GM23338 (cell line): Measurements from ENCODE around the gene CTDSP1. TPM values are rescaled to one million over a fixed set of nuclear protein-coding genes. Genes with fewer than 3 reads are reported as not detected.

Source experiments
- ATAC-seq: fragments of 200-7000 bp; cut with Tn5 transposase; 3 replicates; pipeline ENCODE4 v1.9.1; 2020
- DNase-seq: peaks from one replicate; pipeline ENCODE4 v3.0.0-alpha.2; 2015; ENCODE audit warnings: low spot score
- H2AFZ ChIP-seq: fragments of 200-600 bp; sonication (generic); 2 replicates; pipeline ENCODE4 v1.8.0; 2016; ENCODE audit warnings: antibody characterized with exemption, mild to moderate bottlenecking, moderate library complexity
- H3F3A ChIP-seq: fragments of 200-600 bp; sonication (generic); replicated peaks from 2 replicates; pipeline ENCODE4 v1.8.0; 2017; ENCODE audit warnings: antibody characterized with exemption, mixed run types, low read depth
- H3K27ac ChIP-seq: fragments of 200-600 bp; sonication (generic); 2 replicates; pipeline ENCODE4 v1.6.1; 2016; ENCODE audit warnings: low read depth
- H3K27me3 ChIP-seq: fragments of 200-600 bp; sonication (generic); 2 replicates; pipeline ENCODE4 v1.8.0; 2016; ENCODE audit warnings: mild to moderate bottlenecking, mixed run types, moderate library complexity; ENCODE audit not compliant: insufficient read depth
- H3K36me3 ChIP-seq: fragments of 200-600 bp; sonication (generic); 2 replicates; pipeline ENCODE4 v1.8.0; 2016; ENCODE audit warnings: mild to moderate bottlenecking; ENCODE audit not compliant: insufficient read depth
- H3K4me1 ChIP-seq: fragments of 200-600 bp; sonication (generic); 2 replicates; pipeline ENCODE4 v1.8.0; 2016; ENCODE audit warnings: mild to moderate bottlenecking, moderate library complexity; ENCODE audit not compliant: insufficient read depth
- H3K4me2 ChIP-seq: fragments of 200-600 bp; sonication (generic); 2 replicates; pipeline ENCODE4 v1.7.1; 2017; ENCODE audit warnings: mixed run types
- H3K4me3 ChIP-seq: fragments of 200-600 bp; sonication (generic); 2 replicates; pipeline ENCODE4 v1.6.1; 2016; ENCODE audit warnings: mixed run types
- H3K79me2 ChIP-seq: fragments of 200-600 bp; sonication (generic); replicated peaks from 2 replicates; pipeline ENCODE4 v1.8.0; 2017; ENCODE audit warnings: mild to moderate bottlenecking; ENCODE audit not compliant: insufficient read depth
- H3K9me2 ChIP-seq: fragments of 200-600 bp; sonication (generic); 2 replicates; pipeline ENCODE4 v1.8.0; 2017; ENCODE audit not compliant: insufficient read depth
- H4K20me1 ChIP-seq: fragments of 200-600 bp; sonication (generic); replicated peaks from 2 replicates; pipeline ENCODE4 v1.8.0; 2017; ENCODE audit warnings: mild to moderate bottlenecking; ENCODE audit not compliant: insufficient read depth
- H3K27ac Mint-ChIP-seq: 2 replicates; pipeline ENCODE4 v1.8.0; 2020; ENCODE audit warnings: inconsistent platforms, mild to moderate bottlenecking, moderate library complexity, mixed read lengths
- H3K27me3 Mint-ChIP-seq: 3 replicates; pipeline ENCODE4 v1.8.0; 2022; ENCODE audit warnings: low read depth, mild to moderate bottlenecking, moderate library complexity, mixed read lengths, inconsistent platforms; ENCODE audit not compliant: insufficient read depth, poor library complexity
- H3K36me3 Mint-ChIP-seq: 3 replicates; pipeline ENCODE4 v1.8.0; 2021; ENCODE audit warnings: low read depth, mild to moderate bottlenecking, inconsistent platforms, moderate library complexity, mixed read lengths
- H3K4me1 Mint-ChIP-seq: 3 replicates; pipeline ENCODE4 v1.8.0; 2020; ENCODE audit warnings: mild to moderate bottlenecking, inconsistent platforms, mixed read lengths
- H3K4me3 Mint-ChIP-seq: 3 replicates; pipeline ENCODE4 v1.8.0; 2021; ENCODE audit warnings: moderate library complexity, mild to moderate bottlenecking, inconsistent platforms, mixed read lengths
- H3K9me3 Mint-ChIP-seq: 3 replicates; pipeline ENCODE4 v1.8.0; 2020; ENCODE audit warnings: moderate library complexity, mild to moderate bottlenecking, inconsistent platforms, mixed read lengths
- STAT1 ChIP-seq: IDR thresholded peaks from one replicate; pipeline ENCODE4 v1.6.1; 2016; ENCODE audit warnings: antibody characterized with exemption; ENCODE audit not compliant: unreplicated experiment
- ZNF114 ChIP-seq: fragments of 250-450 bp; sonication (Bioruptor Pico); IDR thresholded peaks from 2 replicates; pipeline ENCODE4 v1.5.0; 2020; ENCODE audit warnings: mild to moderate bottlenecking, moderate library complexity
- polyA plus RNA-seq: library from polyadenylated mRNA; unstranded; fragments of >200 nt; fragmentation: Nextera tagmentation; extraction: Ambion mirVana; gene quantifications from 2 replicates; pipeline ENCODE4 v1.2.1, GENCODE V29; 2016
- total RNA-seq: library from RNA; depleted of rRNA; stranded (reverse); fragments of >200 nt; shearing (Covaris generic); gene quantifications from 2 replicates; pipeline ENCODE4 v1.2.3, GENCODE V29; 2014
- TF ChIP-seq, protein P1 (sequence below): fragments of 250-450 bp; sonication (Bioruptor Pico); IDR thresholded peaks from 2 replicates; pipeline ENCODE4 v1.5.0; 2020; ENCODE audit warnings: mild to moderate bottlenecking, moderate library complexity

Gene CTDSP1
- total and polyA plus RNA-seq, 2 experiments from 2014 or later, result 6.7 to 21.8 TPM

- TF ChIP-seq ZNF114 (CRISPR knock-in tag) (no peak), STAT1 (no peak)
Observed at GRCh38 chr2:218394298-218395089, 5.2 kb upstream of the CTDSP1 start (continued).

DNA sequence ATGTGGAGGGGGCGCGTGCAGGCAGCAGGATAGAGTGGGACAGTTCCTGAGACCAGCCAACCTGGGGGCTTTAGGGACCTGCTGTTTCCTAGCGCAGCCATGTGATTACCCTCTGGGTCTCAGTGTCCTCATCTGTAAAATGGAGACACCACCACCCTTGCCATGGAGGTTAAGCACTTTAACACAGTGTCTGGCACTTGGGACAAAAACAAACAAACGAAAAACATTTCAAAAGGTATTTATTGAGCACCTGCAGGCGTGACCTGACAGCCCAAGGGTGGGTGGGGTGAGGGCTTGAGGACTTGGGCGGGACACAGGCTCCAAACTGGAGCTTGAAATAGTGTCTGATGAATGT lies 4.6 kb upstream of the CTDSP1 start:
- Histone ChIP-seq H3K27me3 (peaks cover 38% of the 10 kb centered on the region), H3K9me2 (no peaks in the 10 kb centered on the region), H3K4me3 (peak overlapping the region; percentile 82), H3K36me3 (no peaks in the 10 kb centered on the region), H4K20me1 (no peaks in the 10 kb centered on the region), H3K4me1 (peaks cover 19% of the 10 kb centered on the region; the same call in 1 of the 2 replicates), H3K4me2 (peak overlapping the region; percentile 75), H3K27ac (no peak overlapping the region), H3F3A (peaks cover 3% of the 10 kb centered on the region; the same call in 1 of the 2 replicates), H3K79me2 (no peaks in the 10 kb centered on the region), H2AFZ (peak overlapping the region; percentile 28; the same call in 1 of the 2 replicates)
- TF ChIP-seq, protein P1, sequence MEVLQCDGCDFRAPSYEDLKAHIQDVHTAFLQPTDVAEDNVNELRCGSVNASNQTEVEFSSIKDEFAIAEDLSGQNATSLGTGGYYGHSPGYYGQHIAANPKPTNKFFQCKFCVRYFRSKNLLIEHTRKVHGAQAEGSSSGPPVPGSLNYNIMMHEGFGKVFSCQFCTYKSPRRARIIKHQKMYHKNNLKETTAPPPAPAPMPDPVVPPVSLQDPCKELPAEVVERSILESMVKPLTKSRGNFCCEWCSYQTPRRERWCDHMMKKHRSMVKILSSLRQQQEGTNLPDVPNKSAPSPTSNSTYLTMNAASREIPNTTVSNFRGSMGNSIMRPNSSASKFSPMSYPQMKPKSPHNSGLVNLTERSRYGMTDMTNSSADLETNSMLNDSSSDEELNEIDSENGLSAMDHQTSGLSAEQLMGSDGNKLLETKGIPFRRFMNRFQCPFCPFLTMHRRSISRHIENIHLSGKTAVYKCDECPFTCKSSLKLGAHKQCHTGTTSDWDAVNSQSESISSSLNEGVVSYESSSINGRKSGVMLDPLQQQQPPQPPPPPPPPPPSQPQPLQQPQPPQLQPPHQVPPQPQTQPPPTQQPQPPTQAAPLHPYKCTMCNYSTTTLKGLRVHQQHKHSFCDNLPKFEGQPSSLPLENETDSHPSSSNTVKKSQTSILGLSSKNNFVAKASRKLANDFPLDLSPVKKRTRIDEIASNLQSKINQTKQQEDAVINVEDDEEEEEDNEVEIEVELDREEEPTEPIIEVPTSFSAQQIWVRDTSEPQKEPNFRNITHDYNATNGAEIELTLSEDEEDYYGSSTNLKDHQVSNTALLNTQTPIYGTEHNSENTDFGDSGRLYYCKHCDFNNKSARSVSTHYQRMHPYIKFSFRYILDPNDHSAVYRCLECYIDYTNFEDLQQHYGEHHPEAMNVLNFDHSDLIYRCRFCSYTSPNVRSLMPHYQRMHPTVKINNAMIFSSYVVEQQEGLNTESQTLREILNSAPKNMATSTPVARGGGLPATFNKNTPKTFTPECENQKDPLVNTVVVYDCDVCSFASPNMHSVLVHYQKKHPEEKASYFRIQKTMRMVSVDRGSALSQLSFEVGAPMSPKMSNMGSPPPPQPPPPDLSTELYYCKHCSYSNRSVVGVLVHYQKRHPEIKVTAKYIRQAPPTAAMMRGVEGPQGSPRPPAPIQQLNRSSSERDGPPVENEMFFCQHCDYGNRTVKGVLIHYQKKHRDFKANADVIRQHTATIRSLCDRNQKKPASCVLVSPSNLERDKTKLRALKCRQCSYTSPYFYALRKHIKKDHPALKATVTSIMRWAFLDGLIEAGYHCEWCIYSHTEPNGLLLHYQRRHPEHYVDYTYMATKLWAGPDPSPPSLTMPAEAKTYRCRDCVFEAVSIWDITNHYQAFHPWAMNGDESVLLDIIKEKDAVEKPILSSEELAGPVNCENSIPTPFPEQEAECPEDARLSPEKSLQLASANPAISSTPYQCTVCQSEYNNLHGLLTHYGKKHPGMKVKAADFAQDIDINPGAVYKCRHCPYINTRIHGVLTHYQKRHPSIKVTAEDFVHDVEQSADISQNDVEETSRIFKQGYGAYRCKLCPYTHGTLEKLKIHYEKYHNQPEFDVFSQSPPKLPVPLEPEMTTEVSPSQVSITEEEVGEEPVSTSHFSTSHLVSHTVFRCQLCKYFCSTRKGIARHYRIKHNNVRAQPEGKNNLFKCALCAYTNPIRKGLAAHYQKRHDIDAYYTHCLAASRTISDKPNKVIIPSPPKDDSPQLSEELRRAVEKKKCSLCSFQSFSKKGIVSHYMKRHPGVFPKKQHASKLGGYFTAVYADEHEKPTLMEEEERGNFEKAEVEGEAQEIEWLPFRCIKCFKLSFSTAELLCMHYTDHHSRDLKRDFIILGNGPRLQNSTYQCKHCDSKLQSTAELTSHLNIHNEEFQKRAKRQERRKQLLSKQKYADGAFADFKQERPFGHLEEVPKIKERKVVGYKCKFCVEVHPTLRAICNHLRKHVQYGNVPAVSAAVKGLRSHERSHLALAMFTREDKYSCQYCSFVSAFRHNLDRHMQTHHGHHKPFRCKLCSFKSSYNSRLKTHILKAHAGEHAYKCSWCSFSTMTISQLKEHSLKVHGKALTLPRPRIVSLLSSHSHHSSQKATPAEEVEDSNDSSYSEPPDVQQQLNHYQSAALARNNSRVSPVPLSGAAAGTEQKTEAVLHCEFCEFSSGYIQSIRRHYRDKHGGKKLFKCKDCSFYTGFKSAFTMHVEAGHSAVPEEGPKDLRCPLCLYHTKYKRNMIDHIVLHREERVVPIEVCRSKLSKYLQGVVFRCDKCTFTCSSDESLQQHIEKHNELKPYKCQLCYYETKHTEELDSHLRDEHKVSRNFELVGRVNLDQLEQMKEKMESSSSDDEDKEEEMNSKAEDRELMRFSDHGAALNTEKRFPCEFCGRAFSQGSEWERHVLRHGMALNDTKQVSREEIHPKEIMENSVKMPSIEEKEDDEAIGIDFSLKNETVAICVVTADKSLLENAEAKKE (CRISPR knock-in tag), result no peak
- Mint-ChIP-seq H3K36me3 (no peaks in the 10 kb centered on the region), H3K4me1 (peaks cover 27% of the 10 kb centered on the region; the same call in 2 of the 3 replicates), H3K9me3 (no peaks in the 10 kb centered on the region), H3K4me3 (peak overlapping the region; percentile 46; the same call in 2 of the 3 replicates), H3K27me3 (peaks cover 53% of the 10 kb centered on the region), H3K27ac (no peak overlapping the region)
- ATAC-seq (no peak), DNase-seq (no peak)
